Sigmoid colon (tissue), 7 donors: Measurements from ENCODE around the gene ADCY4. TPM values are rescaled to one million over a fixed set of nuclear protein-coding genes. Genes with fewer than 3 reads are reported as not detected.
"Not testable (repeated sequence)": the region's sequence is repeated elsewhere in the genome, so short reads cannot be mapped to it uniquely, and the experiment has no call there.

Source experiments
- DNase-seq: peaks from one replicate; pipeline ENCODE4 v3.0.0-alpha.2; 2019
- H3K27ac ChIP-seq, 4 donors: fragments of 200-600 bp; sonication (generic); one replicate each; pipeline ENCODE4 v1.5.1; 2016 to 2019; ENCODE audit warnings: mild to moderate bottlenecking in 1 of 4
- H3K27me3 ChIP-seq, 3 donors: fragments of 200-600 bp; sonication (generic); one replicate each; pipeline ENCODE4 v1.5.1; 2019; ENCODE audit warnings: mild to moderate bottlenecking in 1 of 3
- H3K36me3 ChIP-seq, 4 donors: fragments of 200-600 bp; sonication (generic); one replicate each; pipeline ENCODE4 v1.5.1; 2016 to 2019
- H3K4me1 ChIP-seq, 4 donors: fragments of 200-600 bp; sonication (generic); one replicate each; pipeline ENCODE4 v1.5.1; 2017 to 2019
- H3K4me3 ChIP-seq, 4 donors: fragments of 200-600 bp; sonication (generic); one replicate each; pipeline ENCODE4 v1.5.1; 2017 to 2019; ENCODE audit warnings: mild to moderate bottlenecking in 2 of 4, moderate library complexity in 1 of 4
- H3K9me3 ChIP-seq, 4 donors: fragments of 200-600 bp in 3 of 4; sonication (generic) in 3 of 4; one replicate each; pipeline versions ENCODE4 v1.5.1 to v1.6.1; 2013 to 2019
- CTCF ChIP-seq, 4 experiments: fragments of 450-650 bp in 3 of 4; fragments of 200-600 bp in 1 of 4; IDR thresholded peaks; one replicate each; pipeline ENCODE4 v1.5.1; 2016 to 2019; ENCODE audit warnings: antibody characterized with exemption in 4 of 4, mild to moderate bottlenecking in 3 of 4, moderate library complexity in 2 of 4
- EP300 ChIP-seq, 4 donors: sonication (generic); formaldehyde crosslinking; IDR thresholded peaks; one replicate each; pipeline ENCODE4 v1.6.1; 2017; ENCODE audit warnings: antibody characterized with exemption in 4 of 4
- POLR2A ChIP-seq, 2 donors: fragments of 450-650 bp; IDR thresholded peaks; one replicate each; pipeline ENCODE4 v1.6.1; 2016; ENCODE audit warnings: antibody characterized with exemption in 2 of 2, mild to moderate bottlenecking in 2 of 2, moderate library complexity in 2 of 2
- POLR2AphosphoS5 ChIP-seq, 4 donors: sonication (generic); formaldehyde crosslinking; IDR thresholded peaks; one replicate each; pipeline ENCODE4 v1.6.1; 2017; ENCODE audit warnings: antibody characterized with exemption in 4 of 4
- WGBS, 2 donors: extraction: QIAGEN DNeasy Blood & Tissue Kit; methylation state at CpG; one replicate each; pipeline ENCODE4 v1.1.7; 2013; 5-methylcytosine and 5-hydroxymethylcytosine counted together
- intact Hi-C: fragments of 100-400 bp; cut with DNase I; formaldehyde crosslinking; loops from one replicate; pipeline ENCODE4 v1.15.1; 2023
- polyA plus RNA-seq, 3 donors: library from polyadenylated mRNA; stranded (reverse); fragments of 200-250 nt; gene quantifications; one replicate each; pipeline ENCODE4 v1.2.3, GENCODE V29; 2013
- total RNA-seq, 4 donors: library from RNA; depleted of rRNA; stranded (reverse); fragments of >200 nt; gene quantifications; one replicate each; pipeline ENCODE4 v1.1.0, GENCODE V29; 2016
- donor health status: healthy with polysubstance abuse.
- donor health status: Bipolar disorder and iron deficiency.
- donor health status: healthy.

The ADCY4 gene
- total and polyA plus RNA-seq, 7 donors: 1.4 to 36.0 (median 12.1) TPM

GRCh38 chr14:24330973-24331674 is 3.7 kb downstream of the ADCY4 start:
- no peaks in the 10 kb centered on the region for H3K36me3 ChIP-seq
- intact Hi-C loops: loop anchor here (5.0 to 10.0 kb wide), 2 partner anchors 81 to 344 kb away; no protein-coding TSS in a partner anchor
- no peaks in the 10 kb centered on the region for H3K9me3 ChIP-seq
- no peak overlapping the region for H3K4me3 ChIP-seq
- WGBS, 2 donors: 87 to 95% methylated on average over 10 of the region's 10 CpGs
- no peak for DNase-seq
- no peak overlapping the region for H3K27ac ChIP-seq
- peaks cover 8 to 48% (median 36%) of the 10 kb centered on the region in 3 donors for H3K27me3 ChIP-seq
- no peak for TF ChIP-seq POLR2AphosphoS5 (IDR thresholded peaks at IDR 0.05)
- TF ChIP-seq POLR2A (IDR thresholded peaks at IDR 0.05): no peak
- no peak for TF ChIP-seq EP300 (IDR thresholded peaks at IDR 0.05)
- no peak for TF ChIP-seq CTCF (IDR thresholded peaks at IDR 0.05)
- H3K4me1 ChIP-seq: peaks cover 0 to 36% (median 31%) of the 10 kb centered on the region in 4 donors

GRCh38 chr14:24329736-24330135 is 5.1 kb downstream of the ADCY4 start:
- peak in 1 of 4 donors; percentile 30 for TF ChIP-seq POLR2AphosphoS5 (IDR thresholded peaks at IDR 0.05)
- TF ChIP-seq EP300 (IDR thresholded peaks at IDR 0.05): no peak
- DNase-seq: peak; percentile 76
- peaks cover 6 to 34% (median 22%) of the 10 kb centered on the region in 3 donors for H3K27me3 ChIP-seq
- no peaks in the 10 kb centered on the region for H3K9me3 ChIP-seq
- peaks cover 0 to 31% (median 27%) of the 10 kb centered on the region in 4 donors for H3K4me1 ChIP-seq
- H3K27ac ChIP-seq: no peak overlapping the region
- 63 to 66% methylated on average over 9 of the region's 9 CpGs for WGBS, 2 donors
- no peaks in the 10 kb centered on the region for H3K36me3 ChIP-seq
- H3K4me3 ChIP-seq: no peak overlapping the region
- intact Hi-C loops: loop anchor here (5.0 to 10.0 kb wide), 2 partner anchors 83 to 345 kb away; no protein-coding TSS in a partner anchor

- intact Hi-C loops: no loop called here
- WGBS, 2 donors: 90 to 91% methylated on average over 12 of the region's 12 CpGs
- Histone ChIP-seq H3K4me1 (peaks cover 0 to 25% (median 21%) of the 10 kb centered on the region in 4 donors), H3K27me3 (peaks cover 0 to 28% (median 17%) of the 10 kb centered on the region in 3 donors), H3K4me3 (no peak overlapping the region), H3K27ac (no peak overlapping the region), H3K36me3 (no peaks in the 10 kb centered on the region), H3K9me3 (no peaks in the 10 kb centered on the region)
- TF ChIP-seq EP300 (IDR thresholded peaks at IDR 0.05) (no peak), CTCF (IDR thresholded peaks at IDR 0.05) (no peak), POLR2AphosphoS5 (IDR thresholded peaks at IDR 0.05) (no peak), POLR2A (IDR thresholded peaks at IDR 0.05) (no peak)
- DNase-seq: no peak
Observed at GRCh38 chr14:24329073-24329663, 5.7 kb downstream of the ADCY4 start.

GRCh38 chr14:24327914-24328313 is 7.0 kb downstream of the ADCY4 start:
- Histone ChIP-seq H3K27me3 (peaks cover 0 to 16% (median 7%) of the 10 kb centered on the region in 3 donors), H3K4me1 (peaks cover 0 to 13% (median 11%) of the 10 kb centered on the region in 4 donors)
- H3K9me3 ChIP-seq, H3K36me3 ChIP-seq, intact Hi-C loops, H3K27ac ChIP-seq, H3K4me3 ChIP-seq: not testable (repeated sequence)
- 1 to 19% methylated on average over 9 of the region's 9 CpGs for WGBS, 2 donors
- peak in 3 of 4 experiments; percentile 62 to 68 (median 66) for TF ChIP-seq CTCF (IDR thresholded peaks at IDR 0.05)
- DNase-seq: peak; percentile 87

- H3K4me1 ChIP-seq: peaks cover 0 to 7% (median 5%) of the 10 kb centered on the region in 4 donors
- no peak for DNase-seq
- no peak for TF ChIP-seq POLR2AphosphoS5 (IDR thresholded peaks at IDR 0.05)
- TF ChIP-seq CTCF (IDR thresholded peaks at IDR 0.05): no peak
- TF ChIP-seq EP300 (IDR thresholded peaks at IDR 0.05): no peak
- no peak for TF ChIP-seq POLR2A (IDR thresholded peaks at IDR 0.05)
- intact Hi-C loops: no loop called here
- no peak overlapping the region for H3K4me3 ChIP-seq
- WGBS, 2 donors: 83 to 93% methylated on average over 2 of the region's 2 CpGs
- no peaks in the 10 kb centered on the region for H3K36me3 ChIP-seq
- no peak overlapping the region for H3K27ac ChIP-seq
- H3K27me3 ChIP-seq: peaks cover 0 to 9% (median under 1%) of the 10 kb centered on the region in 3 donors
- no peaks in the 10 kb centered on the region for H3K9me3 ChIP-seq
Observed at GRCh38 chr14:24327303-24327702, 7.6 kb downstream of the ADCY4 start.
